Neural cell (in vitro differentiated cells): ENCODE results near the gene AMBP. TPM values are rescaled to one million over a fixed set of nuclear protein-coding genes. Genes with fewer than 3 reads are reported as not detected.

ENCODE experiments used
- H2AFZ ChIP-seq: fragments of 200-600, 300-800 bp; sonication (generic), shearing (Covaris generic); 2 replicates; pipeline ENCODE4 v1.6.0; 2014; ENCODE audit warnings: low read depth, mild to moderate bottlenecking, antibody characterized with exemption, low read length, moderate library complexity
- H3F3A ChIP-seq: fragments of 200-600 bp; shearing (Covaris generic); 2 replicates; pipeline ENCODE4 v1.6.1; 2016; ENCODE audit warnings: mild to moderate bottlenecking, moderate library complexity, mixed read lengths, antibody characterized with exemption, low read length; ENCODE audit not compliant: insufficient read depth, poor library complexity, severe bottlenecking
- H3K27ac ChIP-seq: fragments of 200-600, 300-800 bp; sonication (generic), shearing (Covaris generic); 2 replicates; pipeline ENCODE4 v1.5.1; 2014; ENCODE audit warnings: mild to moderate bottlenecking, low read length, moderate library complexity
- H3K27me3 ChIP-seq: fragments of 300-800, 200-600 bp; sonication (generic), shearing (Covaris generic); 2 replicates; pipeline ENCODE4 v1.6.0; 2014; ENCODE audit warnings: mild to moderate bottlenecking, low read depth, low read length, moderate library complexity; ENCODE audit not compliant: insufficient read depth
- H3K36me3 ChIP-seq: fragments of 300-800, 200-600 bp; sonication (generic), shearing (Covaris generic); 2 replicates; pipeline ENCODE4 v1.5.1; 2014; ENCODE audit warnings: mild to moderate bottlenecking, antibody characterized with exemption, low read length, moderate library complexity; ENCODE audit not compliant: insufficient read depth
- H3K4me2 ChIP-seq: fragments of 300-800, 200-600 bp; sonication (generic), shearing (Covaris generic); 2 replicates; pipeline ENCODE4 v1.6.0; 2014; ENCODE audit warnings: mild to moderate bottlenecking, low read length
- H3K4me3 ChIP-seq: fragments of 300-800, 200-600 bp; sonication (generic), shearing (Covaris generic); 2 replicates; pipeline ENCODE4 v1.5.1; 2014; ENCODE audit warnings: mild to moderate bottlenecking, low read length, moderate library complexity
- H3K79me2 ChIP-seq: fragments of 200-600 bp; shearing (Covaris generic); replicated peaks from 2 replicates; pipeline ENCODE4 v1.6.0; 2014; ENCODE audit warnings: mild to moderate bottlenecking, low read length, moderate library complexity; ENCODE audit not compliant: insufficient read depth
- H3K9ac ChIP-seq: fragments of 300-800, 200-600 bp; sonication (generic), shearing (Covaris generic); 2 replicates; pipeline ENCODE4 v1.6.1; 2016; ENCODE audit warnings: mild to moderate bottlenecking, low read length, mixed read lengths
- H3K9me2 ChIP-seq: fragments of 200-600 bp; shearing (Covaris generic); 2 replicates; pipeline ENCODE4 v1.6.1; 2016; ENCODE audit warnings: mild to moderate bottlenecking, low read length, mixed read lengths; ENCODE audit not compliant: insufficient read depth
- H3K9me3 ChIP-seq: fragments of 200-600, 300-800 bp; sonication (generic), shearing (Covaris generic); 2 replicates; pipeline ENCODE4 v1.6.1; 2016; ENCODE audit warnings: mild to moderate bottlenecking, mixed run types, low read length, moderate library complexity, mixed read lengths
- H4K20me1 ChIP-seq: fragments of 200-600 bp; shearing (Covaris generic); 2 replicates; pipeline ENCODE4 v1.6.1; 2016; ENCODE audit warnings: mild to moderate bottlenecking, mixed run types; ENCODE audit not compliant: insufficient read depth
- CTCF ChIP-seq: fragments of 450-650 bp; IDR thresholded peaks from 2 replicates; pipeline ENCODE4 v1.5.1; 2014; ENCODE audit warnings: antibody characterized with exemption, mild to moderate bottlenecking, moderate library complexity; ENCODE audit not compliant: poor library complexity, severe bottlenecking
- EP300 ChIP-seq: fragments of 450-650 bp; conservative IDR thresholded peaks from 2 replicates; pipeline ENCODE4 v1.6.1; 2014; ENCODE audit warnings: antibody characterized with exemption, mild to moderate bottlenecking, moderate library complexity; ENCODE audit not compliant: poor library complexity, severe bottlenecking
- EZH2 ChIP-seq: fragments of 200-600, 300-800 bp; shearing (Covaris generic), sonication (generic); IDR thresholded peaks from 2 replicates; pipeline ENCODE4 v1.6.1; 2014; ENCODE audit warnings: antibody characterized with exemption, low read length, borderline replicate concordance, mild to moderate bottlenecking; ENCODE audit not compliant: insufficient read depth, poor library complexity, severe bottlenecking
- MXI1 ChIP-seq: fragments of 450-650 bp; conservative IDR thresholded peaks from 2 replicates; pipeline ENCODE4 v1.6.1; 2014; ENCODE audit warnings: antibody characterized with exemption, mild to moderate bottlenecking; ENCODE audit not compliant: poor library complexity, severe bottlenecking
- POLR2AphosphoS5 ChIP-seq: IDR thresholded peaks from 2 replicates; pipeline ENCODE4 v1.6.1; 2012
- RAD21 ChIP-seq: fragments of 450-650 bp; conservative IDR thresholded peaks from 2 replicates; pipeline ENCODE4 v1.6.1; 2014; ENCODE audit warnings: antibody characterized with exemption, mild to moderate bottlenecking, moderate library complexity
- REST ChIP-seq: IDR thresholded peaks from 2 replicates; pipeline ENCODE4 v1.6.1; 2012; ENCODE audit warnings: borderline replicate concordance
- SMC3 ChIP-seq: fragments of 450-650 bp; conservative IDR thresholded peaks from 2 replicates; pipeline ENCODE4 v1.6.1; 2014; ENCODE audit warnings: antibody characterized with exemption, mild to moderate bottlenecking, moderate library complexity; ENCODE audit not compliant: poor library complexity
- TAF1 ChIP-seq: IDR thresholded peaks from 2 replicates; pipeline ENCODE4 v1.6.1; 2012; ENCODE audit warnings: low read depth
- polyA plus RNA-seq: library from polyadenylated mRNA; depleted of rRNA; stranded (reverse); fragments of >200 nt; gene quantifications from 2 replicates; pipeline ENCODE4 v1.2.3, GENCODE V29; 2014

The AMBP gene
- polyA plus RNA-seq, 1 donor from 2014 or later = not detected

- TF ChIP-seq REST (no peak), RAD21 (no peak), SMC3 (no peak), CTCF (no peak), MXI1 (no peak)
- H3K27ac ChIP-seq = no peak overlapping the region
- H3K9ac ChIP-seq = no peak overlapping the region
- H3K79me2 ChIP-seq = no peaks in the 10 kb centered on the region
- H3K9me3 ChIP-seq = no peaks in the 10 kb centered on the region
- H3K36me3 ChIP-seq = no peaks in the 10 kb centered on the region
- no peaks in the 10 kb centered on the region for H4K20me1 ChIP-seq
- H3F3A ChIP-seq = no peaks in the 10 kb centered on the region
- no peaks in the 10 kb centered on the region for H3K9me2 ChIP-seq
- no peak overlapping the region for H3K4me2 ChIP-seq
- H3K27me3 ChIP-seq = no peaks in the 10 kb centered on the region
- H2AFZ ChIP-seq = no peak overlapping the region
- no peak overlapping the region for H3K4me3 ChIP-seq
Measured at GRCh38 chr9:114077162-114077837, 800 bp downstream of the AMBP start.

- Histone ChIP-seq H3K79me2 (no peaks in the 10 kb centered on the region), H2AFZ (no peak overlapping the region), H3F3A (no peaks in the 10 kb centered on the region), H4K20me1 (no peaks in the 10 kb centered on the region), H3K27ac (no peak overlapping the region), H3K9ac (no peak overlapping the region), H3K9me2 (no peaks in the 10 kb centered on the region), H3K4me3 (no peak overlapping the region), H3K36me3 (no peaks in the 10 kb centered on the region), H3K4me2 (no peak overlapping the region), H3K9me3 (no peaks in the 10 kb centered on the region), H3K27me3 (no peaks in the 10 kb centered on the region)
- TF ChIP-seq EZH2 (no peak), SMC3 (no peak), RAD21 (no peak), CTCF (no peak), EP300 (no peak), MXI1 (no peak), TAF1 (no peak), POLR2AphosphoS5 (no peak)
Measured at GRCh38 chr9:114076237-114077161, 1.6 kb downstream of the AMBP start.
